Measurements from ENCODE around the gene NLRP3. TPM values are rescaled to one million over a fixed set of nuclear protein-coding genes. Genes with fewer than 3 reads are reported as not detected.
"Not testable (repeated sequence)": the region's sequence is repeated elsewhere in the genome, so short reads cannot be mapped to it uniquely, and the experiment has no call there.

The NLRP3 gene
- polyA plus RNA-seq (2012; ENCODE audit: low read depth, missing spikeins) = 0.14 TPM

- FAIRE-seq (no peak), DNase-seq (ENCODE audit: insufficient read length, low spot score) (no peak)
- TF ChIP-seq SPI1 (IDR thresholded peaks at IDR 0.05; ENCODE audit: low read depth, low read length) (peak; percentile 81), POU2F2 (IDR thresholded peaks at IDR 0.05; ENCODE audit: low read depth, low read length) (no peak)
Measured at GRCh38 chr1:247415423-247416361, at the start of gene NLRP3. Gene NLRP3 (plus strand): TSS chr1:247416173. CDS start chr1:247418801, 2,628 bp downstream.

- not testable (repeated sequence) for DNase-seq (ENCODE audit: insufficient read length, low spot score); FAIRE-seq
Measured at GRCh38 chr1:247366345-247366744, 49.6 kb upstream of the NLRP3 start.

GRCh38 chr1:247366926-247367645, 48.9 kb upstream of the NLRP3 start:
- FAIRE-seq (no peak), DNase-seq (ENCODE audit: insufficient read length, low spot score) (no peak)
- no peak for TF ChIP-seq POU2F2 (IDR thresholded peaks at IDR 0.05; ENCODE audit: low read depth, low read length)
- no peak for TF ChIP-seq POLR2A (IDR thresholded peaks at IDR 0.05; ENCODE audit: low read depth, low read length)
- no peak for TF ChIP-seq POLR2AphosphoS5 (IDR thresholded peaks at IDR 0.05; ENCODE audit: low read depth, low read length)
- TF ChIP-seq SPI1 (IDR thresholded peaks at IDR 0.05; ENCODE audit: low read depth, low read length) = no peak
- TF ChIP-seq PAX5 (IDR thresholded peaks at IDR 0.05; ENCODE audit: insufficient read depth, low read length, severe bottlenecking) = no peak
- TF ChIP-seq TAF1 (IDR thresholded peaks at IDR 0.05; ENCODE audit: low read depth, low read length) = no peak

- FAIRE-seq = no peak
- no peak for TF ChIP-seq POLR2AphosphoS5 (IDR thresholded peaks at IDR 0.05; ENCODE audit: low read depth, low read length)
- TF ChIP-seq TAF1 (IDR thresholded peaks at IDR 0.05; ENCODE audit: low read depth, low read length) = no peak
- TF ChIP-seq SPI1 (IDR thresholded peaks at IDR 0.05; ENCODE audit: low read depth, low read length) = no peak
- TF ChIP-seq PAX5 (IDR thresholded peaks at IDR 0.05; ENCODE audit: insufficient read depth, low read length, severe bottlenecking) = no peak
- no peak for DNase-seq (ENCODE audit: insufficient read length, low spot score)
Measured at GRCh38 chr1:247367786-247368422, 48.1 kb upstream of the NLRP3 start.

GRCh38 chr1:247368490-247369145, 47.4 kb upstream of the NLRP3 start:
- no peak for TF ChIP-seq POU2F2 (IDR thresholded peaks at IDR 0.05; ENCODE audit: low read depth, low read length)
- TF ChIP-seq POLR2A (IDR thresholded peaks at IDR 0.05; ENCODE audit: low read depth, low read length) = no peak
- TF ChIP-seq PAX5 (IDR thresholded peaks at IDR 0.05; ENCODE audit: insufficient read depth, low read length, severe bottlenecking) = no peak
- TF ChIP-seq TAF1 (IDR thresholded peaks at IDR 0.05; ENCODE audit: low read depth, low read length) = no peak
- TF ChIP-seq POLR2AphosphoS5 (IDR thresholded peaks at IDR 0.05; ENCODE audit: low read depth, low read length) = no peak
- TF ChIP-seq SPI1 (IDR thresholded peaks at IDR 0.05; ENCODE audit: low read depth, low read length) = no peak
- no peak for FAIRE-seq

GRCh38 chr1:247370786-247371732, 44.9 kb upstream of the NLRP3 start:
- no peak for TF ChIP-seq POLR2AphosphoS5 (IDR thresholded peaks at IDR 0.05; ENCODE audit: low read depth, low read length)
- TF ChIP-seq POU2F2 (IDR thresholded peaks at IDR 0.05; ENCODE audit: low read depth, low read length) = no peak
- TF ChIP-seq SPI1 (IDR thresholded peaks at IDR 0.05; ENCODE audit: low read depth, low read length) = no peak
- DNase-seq (ENCODE audit: insufficient read length, low spot score) (no peak), FAIRE-seq (no peak)

More at GRCh38 chr1:247368490-247369145, 47.4 kb upstream of the NLRP3 start:
- DNase-seq (ENCODE audit: insufficient read length, low spot score) = no peak

- TF ChIP-seq TAF1 (IDR thresholded peaks at IDR 0.05; ENCODE audit: low read depth, low read length) = no peak
- TF ChIP-seq POU2F2 (IDR thresholded peaks at IDR 0.05; ENCODE audit: low read depth, low read length) = no peak
- TF ChIP-seq POLR2A (IDR thresholded peaks at IDR 0.05; ENCODE audit: low read depth, low read length) = no peak
- TF ChIP-seq POLR2AphosphoS5 (IDR thresholded peaks at IDR 0.05; ENCODE audit: low read depth, low read length) = no peak
- TF ChIP-seq PAX5 (IDR thresholded peaks at IDR 0.05; ENCODE audit: insufficient read depth, low read length, severe bottlenecking) = no peak
- TF ChIP-seq SPI1 (IDR thresholded peaks at IDR 0.05; ENCODE audit: low read depth, low read length) = no peak
- FAIRE-seq = no peak
- no peak for DNase-seq (ENCODE audit: insufficient read length, low spot score)
Measured at GRCh38 chr1:247371801-247372259, 44.1 kb upstream of the NLRP3 start.

GRCh38 chr1:247373721-247374141, 42.2 kb upstream of the NLRP3 start:
- FAIRE-seq = no peak
- TF ChIP-seq SPI1 (IDR thresholded peaks at IDR 0.05; ENCODE audit: low read depth, low read length) (no peak), POU2F2 (IDR thresholded peaks at IDR 0.05; ENCODE audit: low read depth, low read length) (no peak)
- peak; percentile 31 for DNase-seq (ENCODE audit: insufficient read length, low spot score)

- FAIRE-seq = not testable (repeated sequence)
Measured at GRCh38 chr1:247374651-247375334, 41.2 kb upstream of the NLRP3 start.

More at GRCh38 chr1:247374651-247375334, 41.2 kb upstream of the NLRP3 start:
- not testable (repeated sequence) for DNase-seq (ENCODE audit: insufficient read length, low spot score)
